HepG2 (cell line): ENCODE results near the gene SRCIN1. TPM values are rescaled to one million over a fixed set of nuclear protein-coding genes. Genes with fewer than 3 reads are reported as not detected.

ENCODE experiments used
- ATAC-seq: fragments of 200-7000 bp; cut with Tn5 transposase; 3 replicates; pipeline ENCODE4 v1.9.1; 2020; ENCODE audit warnings: mild to moderate bottlenecking, moderate library complexity
- BruUV-seq: library from RNA; stranded (reverse); fragments of 400-500 nt; replicated peaks from 2 replicates; lab custom pipeline; 2021; lab: Mats Ljungman, UMichigan
- CTCF ChIA-PET: fragments of 300-600 bp; formaldehyde crosslinking; extraction: SDS; loops from one replicate; lab custom pipeline; 2021; ENCODE audit warnings: low total read pairs, inconsistent platforms, low intra/inter-chr PET ratio; lab: Yijun Ruan, JAX
- POLR2A ChIA-PET: fragments of 350-600 bp; sonication (Branson Sonifier 250); formaldehyde crosslinking; loops from one replicate; lab custom pipeline; 2020; ENCODE audit warnings: antibody characterized with exemption, inconsistent platforms; lab: Yijun Ruan, JAX
- DNase-seq: peaks from one replicate; pipeline ENCODE4 v3.0.0-alpha.2; 2015; ENCODE audit warnings: low spot score
- FAIRE-seq: peaks from 3 replicates; lab custom pipeline; 2011; peaks lifted over from hg19 to GRCh38; lab: Jason Lieb, UNC
- H2AFZ ChIP-seq: one replicate; pipeline ENCODE4 v1.6.1; 2011; ENCODE audit warnings: low read length, inconsistent platforms
- H3K27ac ChIP-seq: fragments of 300-600 bp; 3 replicates; pipeline ENCODE4 v1.8.0; 2011; ENCODE audit warnings: mixed run types, mild to moderate bottlenecking, mixed read lengths, low read length, inconsistent platforms; ENCODE audit not compliant: insufficient read depth; ENCODE audit errors: extremely low read length
- H3K27me3 ChIP-seq, 2 experiments: fragments of 200-600 bp in 1 of 2; 2 replicates in 1 of 2; 3 replicates in 1 of 2; pipeline versions ENCODE4 v1.6.0 to v1.8.0; 2011; ENCODE audit warnings: low read length in 2 of 2, mild to moderate bottlenecking in 2 of 2, moderate library complexity in 2 of 2, inconsistent platforms in 1 of 2; ENCODE audit not compliant: insufficient read depth in 2 of 2, control insufficient read depth in 1 of 2
- H3K36me3 ChIP-seq, 2 experiments: fragments of 200-600 bp in 1 of 2; replicated peaks in 1 of 2; 2 replicates in 1 of 2; 3 replicates in 1 of 2; pipeline versions ENCODE4 v1.5.1 to v1.8.0; 2011; ENCODE audit warnings: low read length in 2 of 2, inconsistent platforms in 1 of 2; ENCODE audit not compliant: insufficient read depth in 2 of 2, control insufficient read depth in 1 of 2
- H3K4me1 ChIP-seq: 2 replicates; pipeline ENCODE4 v1.5.1; 2012; ENCODE audit warnings: low read length, inconsistent platforms; ENCODE audit not compliant: insufficient read depth
- H3K4me2 ChIP-seq: 2 replicates; pipeline ENCODE4 v1.6.0; 2011; ENCODE audit warnings: low read depth, low read length, inconsistent platforms
- H3K4me3 ChIP-seq, 3 experiments: fragments of 200-600 bp in 1 of 3; sonication (generic), shearing (Covaris generic) in 1 of 3; replicated peaks in 1 of 3; 2 replicates each; pipeline ENCODE4 v1.5.1; 2011 to 2016; ENCODE audit warnings: low read length in 3 of 3, inconsistent platforms in 2 of 3, low read depth in 2 of 3, mild to moderate bottlenecking in 2 of 3, control low read depth in 1 of 3, mixed read lengths in 1 of 3; ENCODE audit not compliant: insufficient read depth in 1 of 3
- H3K79me2 ChIP-seq: one replicate; pipeline ENCODE4 v1.6.1; 2011; ENCODE audit warnings: low read length, inconsistent platforms; ENCODE audit not compliant: insufficient read depth
- H3K9ac ChIP-seq: 2 replicates; pipeline ENCODE4 v1.6.0; 2011; ENCODE audit warnings: mild to moderate bottlenecking, low read depth, low read length, inconsistent platforms; ENCODE audit not compliant: insufficient read depth
- H3K9me3 ChIP-seq: 2 replicates; pipeline ENCODE4 v1.5.1; 2012; ENCODE audit warnings: mild to moderate bottlenecking, low read length
- H4K20me1 ChIP-seq: 2 replicates; pipeline ENCODE4 v1.6.0; 2011; ENCODE audit warnings: inconsistent platforms, mild to moderate bottlenecking, low read length, moderate library complexity; ENCODE audit not compliant: insufficient read depth
- HNRNPK ChIP-seq: fragments of 200-400 bp; formaldehyde crosslinking; IDR thresholded peaks from 2 replicates; pipeline ENCODE4 v1.6.1; 2018; ENCODE audit warnings: low read length, low read depth, moderate library complexity, mild to moderate bottlenecking; ENCODE audit not compliant: poor library complexity, severe bottlenecking
- MAZ ChIP-seq, 2 experiments: sonication (generic) in 1 of 2; formaldehyde crosslinking in 1 of 2; IDR thresholded peaks; 2 replicates each; pipeline versions ENCODE4 v1.5.0 to v1.6.1; 2012 to 2020; ENCODE audit warnings: low read depth in 2 of 2, mild to moderate bottlenecking in 2 of 2, borderline replicate concordance in 1 of 2, improper control_type of control experiment in 1 of 2, low read length in 1 of 2, missing genetic modification reagents in 1 of 2, moderate library complexity in 1 of 2
- ZMYM3 ChIP-seq: sonication (generic); formaldehyde crosslinking; IDR thresholded peaks from 2 replicates; pipeline ENCODE4 v1.5.1; 2020; ENCODE audit warnings: mild to moderate bottlenecking, missing genetic modification reagents
- ZNF263 ChIP-seq: sonication (generic); formaldehyde crosslinking; IDR thresholded peaks from 2 replicates; pipeline ENCODE4 v1.4.0; 2020; ENCODE audit warnings: missing genetic modification reagents
- ZNF460 ChIP-seq: sonication (generic); formaldehyde crosslinking; IDR thresholded peaks from 2 replicates; pipeline ENCODE4 v1.5.1; 2020; ENCODE audit warnings: missing genetic modification reagents, mild to moderate bottlenecking, borderline replicate concordance
- ZNF501 ChIP-seq: sonication (generic); formaldehyde crosslinking; IDR thresholded peaks from 2 replicates; pipeline ENCODE4 v1.5.1; 2020; ENCODE audit warnings: mild to moderate bottlenecking, moderate library complexity, missing genetic modification reagents
- WGBS: methylation state at CpG from one replicate; pipeline ENCODE4 v1.1.6; 2017; ENCODE audit warnings: low lambda C conversion rate; 5-methylcytosine and 5-hydroxymethylcytosine counted together
- in situ Hi-C: cut with HindIII; loops from 2 replicates; pipeline ENCODE4 v1.10.0; 2017; ENCODE audit warnings: low pct_unique_long_range_greater_than_20kb; ENCODE audit not compliant: extremely low pct_ligation_motif_present
- intact Hi-C: fragments of 100-400 bp; cut with micrococcal nuclease; formaldehyde crosslinking; loops from one replicate; pipeline ENCODE4 v1.10.0; 2022; ENCODE audit not compliant: unreplicated experiment
- polyA plus RNA-seq, 8 experiments: library from polyadenylated mRNA; depleted of rRNA in 3 of 8; stranded (reverse) in 7 of 8; unstranded in 1 of 8; fragments of >200 nt; fragmentation: Illumina TruSeq in 4 of 8; extraction: Trizol in 4 of 8; gene quantifications; 2 replicates each; pipeline versions ENCODE4 v1.2.1 to v1.2.3, GENCODE V29; 2011 to 2016; ENCODE audit warnings: low read depth in 4 of 8, missing spikeins in 1 of 8, mixed read lengths in 1 of 8; ENCODE audit not compliant: insufficient read depth in 1 of 8
- total RNA-seq, 5 experiments: library from RNA; depleted of rRNA; stranded (reverse); fragments of >200 nt; fragmentation: Illumina TruSeq; extraction: Trizol; gene quantifications; 2 replicates each; pipeline ENCODE4 v1.2.3, GENCODE V29; 2016; ENCODE audit warnings: low read depth in 1 of 5
- TF ChIP-seq, protein P1 (sequence below): sonication (generic); formaldehyde crosslinking; IDR thresholded peaks from 2 replicates; pipeline ENCODE4 v1.4.0; 2020; ENCODE audit warnings: mild to moderate bottlenecking, missing genetic modification reagents
- TF ChIP-seq, protein P2 (sequence below): sonication (generic); formaldehyde crosslinking; IDR thresholded peaks from 2 replicates; pipeline ENCODE4 v1.5.1; 2020; ENCODE audit warnings: mild to moderate bottlenecking, missing genetic modification reagents, moderate library complexity
- TF ChIP-seq, protein P3 (sequence below): sonication (generic); formaldehyde crosslinking; IDR thresholded peaks from 2 replicates; pipeline ENCODE4 v1.9.0; 2022; ENCODE audit warnings: missing genetic modification reagents, mild to moderate bottlenecking, borderline replicate concordance
- TF ChIP-seq, protein P4 (sequence below): sonication (generic); formaldehyde crosslinking; IDR thresholded peaks from 2 replicates; pipeline ENCODE4 v1.5.0; 2020; ENCODE audit warnings: missing genetic modification reagents
- TF ChIP-seq, protein P5 (sequence below), 2 experiments: sonication (generic) in 1 of 2; formaldehyde crosslinking in 1 of 2; IDR thresholded peaks; 2 replicates each; pipeline versions ENCODE4 v1.5.1 to v1.6.1; 2011 to 2020; ENCODE audit warnings: borderline replicate concordance in 1 of 2, low read depth in 1 of 2, low read length in 1 of 2, mild to moderate bottlenecking in 1 of 2, missing genetic modification reagents in 1 of 2, moderate library complexity in 1 of 2

Gene SRCIN1
- total and polyA plus RNA-seq, 2 of the 13 experiments (the other 11 are each of a cell fraction or from before 2014, with no cell fraction given) = 1.2 to 9.6 TPM

DNA sequence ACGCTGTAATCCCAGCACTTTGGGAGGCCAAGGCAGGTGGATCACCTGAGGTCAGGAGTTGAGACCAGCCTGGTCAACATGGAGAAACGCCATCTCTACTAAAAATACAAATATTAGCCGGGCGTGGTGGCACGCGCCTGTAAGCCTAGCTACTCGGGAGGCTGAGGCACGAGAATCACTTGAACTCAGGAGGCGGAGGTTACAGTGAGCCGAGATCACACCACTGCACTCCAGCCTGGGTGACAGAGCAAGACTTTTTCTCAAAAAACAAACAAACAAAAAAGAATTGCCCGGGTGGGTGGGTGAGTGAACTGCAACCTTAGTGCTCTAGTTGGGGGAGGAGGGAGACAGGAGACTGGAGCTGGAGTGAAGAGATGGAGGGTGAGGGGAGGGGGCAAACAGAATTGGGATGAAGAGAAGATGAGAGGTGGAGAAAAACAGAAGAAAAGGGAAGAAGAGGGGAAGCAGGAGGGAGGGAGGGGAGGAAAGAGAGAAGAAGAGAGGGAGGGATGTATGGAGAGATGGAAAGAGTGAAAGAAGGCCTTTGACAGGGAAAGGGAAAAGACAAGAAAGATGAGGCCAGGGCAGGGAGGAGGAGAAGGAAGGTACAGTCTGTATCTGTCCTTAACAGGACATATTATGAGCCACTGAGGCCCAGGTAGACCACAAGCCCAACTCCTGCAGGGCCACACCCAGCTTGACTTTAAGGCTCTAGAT, 5.5 kb upstream of the SRCIN1 start:
- H3K79me2 ChIP-seq = no peaks in the 10 kb centered on the region
- H3K27me3 ChIP-seq = no peaks in the 10 kb centered on the region
- FAIRE-seq (no peak), DNase-seq (no peak), ATAC-seq (no peak)
- 71% methylated on average over 11 of the region's 11 CpGs for WGBS
- H2AFZ ChIP-seq = no peak overlapping the region
- intact Hi-C loops (no loop called here), in situ Hi-C loops (no loop called here)
- H3K4me3 ChIP-seq = no peak overlapping the region
- no TSS peak for BruUV-seq
- POLR2A ChIA-PET = interaction anchor here (7.8 to 9.0 kb wide), 2 partner anchors 7 to 46 kb away, joined by 143 to 291 read pairs; partner anchors contain the start of gene SRCIN1
- no peak overlapping the region for H3K4me2 ChIP-seq
- CTCF ChIA-PET = interaction anchor here (1.2 kb wide), 1 partner anchor 52 kb away, joined by 3 read pairs; no protein-coding TSS in a partner anchor
- H3K4me1 ChIP-seq = peaks cover 100% of the 10 kb centered on the region
- peak overlapping the region; percentile 95 for H3K27ac ChIP-seq
- H3K9me3 ChIP-seq = no peaks in the 10 kb centered on the region
- H4K20me1 ChIP-seq = no peaks in the 10 kb centered on the region
- H3K36me3 ChIP-seq = no peaks in the 10 kb centered on the region
- H3K9ac ChIP-seq = no peak overlapping the region
- TF ChIP-seq, protein P1, sequence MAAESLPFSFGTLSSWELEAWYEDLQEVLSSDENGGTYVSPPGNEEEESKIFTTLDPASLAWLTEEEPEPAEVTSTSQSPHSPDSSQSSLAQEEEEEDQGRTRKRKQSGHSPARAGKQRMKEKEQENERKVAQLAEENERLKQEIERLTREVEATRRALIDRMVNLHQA (CRISPR knock-in tag) = no peak
- TF ChIP-seq ZNF263 (peak; percentile 59), ZNF460 (CRISPR knock-in tag) (peak; percentile 53; the same call in 1 of the 2 replicates), ZNF501 (CRISPR knock-in tag) (no peak), MAZ (IDR thresholded peaks at IDR 0.05; ENCODE audit: borderline replicate concordance, low read depth, low read length) (no peak), MAZ (CRISPR knock-in tag; IDR thresholded peaks at IDR 0.05; ENCODE audit: low read depth) (0 out of 2 replicates have a peak, but pooled peaks have one; percentile 6), ZMYM3 (peak; percentile 15; the same call in 1 of the 2 replicates), HNRNPK (peak; percentile 26)
- TF ChIP-seq, protein P2, sequence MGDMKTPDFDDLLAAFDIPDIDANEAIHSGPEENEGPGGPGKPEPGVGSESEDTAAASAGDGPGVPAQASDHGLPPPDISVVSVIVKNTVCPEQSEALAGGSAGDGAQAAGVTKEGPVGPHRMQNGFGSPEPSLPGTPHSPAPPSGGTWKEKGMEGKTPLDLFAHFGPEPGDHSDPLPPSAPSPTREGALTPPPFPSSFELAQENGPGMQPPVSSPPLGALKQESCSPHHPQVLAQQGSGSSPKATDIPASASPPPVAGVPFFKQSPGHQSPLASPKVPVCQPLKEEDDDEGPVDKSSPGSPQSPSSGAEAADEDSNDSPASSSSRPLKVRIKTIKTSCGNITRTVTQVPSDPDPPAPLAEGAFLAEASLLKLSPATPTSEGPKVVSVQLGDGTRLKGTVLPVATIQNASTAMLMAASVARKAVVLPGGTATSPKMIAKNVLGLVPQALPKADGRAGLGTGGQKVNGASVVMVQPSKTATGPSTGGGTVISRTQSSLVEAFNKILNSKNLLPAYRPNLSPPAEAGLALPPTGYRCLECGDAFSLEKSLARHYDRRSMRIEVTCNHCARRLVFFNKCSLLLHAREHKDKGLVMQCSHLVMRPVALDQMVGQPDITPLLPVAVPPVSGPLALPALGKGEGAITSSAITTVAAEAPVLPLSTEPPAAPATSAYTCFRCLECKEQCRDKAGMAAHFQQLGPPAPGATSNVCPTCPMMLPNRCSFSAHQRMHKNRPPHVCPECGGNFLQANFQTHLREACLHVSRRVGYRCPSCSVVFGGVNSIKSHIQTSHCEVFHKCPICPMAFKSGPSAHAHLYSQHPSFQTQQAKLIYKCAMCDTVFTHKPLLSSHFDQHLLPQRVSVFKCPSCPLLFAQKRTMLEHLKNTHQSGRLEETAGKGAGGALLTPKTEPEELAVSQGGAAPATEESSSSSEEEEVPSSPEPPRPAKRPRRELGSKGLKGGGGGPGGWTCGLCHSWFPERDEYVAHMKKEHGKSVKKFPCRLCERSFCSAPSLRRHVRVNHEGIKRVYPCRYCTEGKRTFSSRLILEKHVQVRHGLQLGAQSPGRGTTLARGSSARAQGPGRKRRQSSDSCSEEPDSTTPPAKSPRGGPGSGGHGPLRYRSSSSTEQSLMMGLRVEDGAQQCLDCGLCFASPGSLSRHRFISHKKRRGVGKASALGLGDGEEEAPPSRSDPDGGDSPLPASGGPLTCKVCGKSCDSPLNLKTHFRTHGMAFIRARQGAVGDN (CRISPR knock-in tag) = peak; percentile 44; the same call in 1 of the 2 replicates
- TF ChIP-seq, protein P3, sequence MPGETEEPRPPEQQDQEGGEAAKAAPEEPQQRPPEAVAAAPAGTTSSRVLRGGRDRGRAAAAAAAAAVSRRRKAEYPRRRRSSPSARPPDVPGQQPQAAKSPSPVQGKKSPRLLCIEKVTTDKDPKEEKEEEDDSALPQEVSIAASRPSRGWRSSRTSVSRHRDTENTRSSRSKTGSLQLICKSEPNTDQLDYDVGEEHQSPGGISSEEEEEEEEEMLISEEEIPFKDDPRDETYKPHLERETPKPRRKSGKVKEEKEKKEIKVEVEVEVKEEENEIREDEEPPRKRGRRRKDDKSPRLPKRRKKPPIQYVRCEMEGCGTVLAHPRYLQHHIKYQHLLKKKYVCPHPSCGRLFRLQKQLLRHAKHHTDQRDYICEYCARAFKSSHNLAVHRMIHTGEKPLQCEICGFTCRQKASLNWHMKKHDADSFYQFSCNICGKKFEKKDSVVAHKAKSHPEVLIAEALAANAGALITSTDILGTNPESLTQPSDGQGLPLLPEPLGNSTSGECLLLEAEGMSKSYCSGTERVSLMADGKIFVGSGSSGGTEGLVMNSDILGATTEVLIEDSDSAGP (CRISPR knock-in tag) = 0 out of 2 replicates have a peak, but pooled peaks have one; percentile 11
- TF ChIP-seq, protein P4, sequence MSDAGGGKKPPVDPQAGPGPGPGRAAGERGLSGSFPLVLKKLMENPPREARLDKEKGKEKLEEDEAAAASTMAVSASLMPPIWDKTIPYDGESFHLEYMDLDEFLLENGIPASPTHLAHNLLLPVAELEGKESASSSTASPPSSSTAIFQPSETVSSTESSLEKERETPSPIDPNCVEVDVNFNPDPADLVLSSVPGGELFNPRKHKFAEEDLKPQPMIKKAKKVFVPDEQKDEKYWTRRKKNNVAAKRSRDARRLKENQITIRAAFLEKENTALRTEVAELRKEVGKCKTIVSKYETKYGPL (CRISPR knock-in tag) = no peak
- TF ChIP-seq, protein P5, sequence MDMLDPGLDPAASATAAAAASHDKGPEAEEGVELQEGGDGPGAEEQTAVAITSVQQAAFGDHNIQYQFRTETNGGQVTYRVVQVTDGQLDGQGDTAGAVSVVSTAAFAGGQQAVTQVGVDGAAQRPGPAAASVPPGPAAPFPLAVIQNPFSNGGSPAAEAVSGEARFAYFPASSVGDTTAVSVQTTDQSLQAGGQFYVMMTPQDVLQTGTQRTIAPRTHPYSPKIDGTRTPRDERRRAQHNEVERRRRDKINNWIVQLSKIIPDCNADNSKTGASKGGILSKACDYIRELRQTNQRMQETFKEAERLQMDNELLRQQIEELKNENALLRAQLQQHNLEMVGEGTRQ (IDR thresholded peaks at IDR 0.05; ENCODE audit: low read depth, low read length) = 0 out of 2 replicates have a peak, but pooled peaks have one; percentile 9
- TF ChIP-seq, protein P5 (CRISPR knock-in tag; IDR thresholded peaks at IDR 0.05; ENCODE audit: borderline replicate concordance) = no peak
